Stimulated activated CD8-positive, alpha-beta memory T cell treated with anti-CD3 and anti-CD28 coated beads, Interleukin-15, amount 100 ng/mL, for 24 hours (primary cell): ENCODE measurements around the gene SCLY.

Experiments used
- DNase-seq: peaks from one replicate; pipeline ENCODE4 v3.0.0-alpha.2; 2020; ENCODE audit warnings: low read depth

Gene SCLY

GRCh38 chr2:238097988-238098871 lies 37.4 kb downstream of the SCLY start:
- no peak for DNase-seq

GRCh38 chr2:238098901-238099713 lies 38.3 kb downstream of the SCLY start:
- no peak for DNase-seq

GRCh38 chr2:238099714-238100048 lies 38.9 kb downstream of the SCLY start:
- no peak for DNase-seq

- DNase-seq: no peak
These were observed 39.4 kb downstream of the SCLY start, which contains the start of gene ESPNL for GRCh38 chr2:238100049-238100820. TSS of gene ESPNL (plus strand) at chr2:238100340. CDS start at chr2:238100420, 80 bp downstream.

- DNase-seq: no peak
These were observed 40.3 kb downstream of the SCLY start for GRCh38 chr2:238100821-238101771.

- DNase-seq: no peak
These were observed 41.4 kb downstream of the SCLY start for GRCh38 chr2:238101891-238102841.

GRCh38 chr2:238102865-238103264 lies 42.1 kb downstream of the SCLY start:
- no peak for DNase-seq

- DNase-seq: no peak
These were observed 42.8 kb downstream of the SCLY start for GRCh38 chr2:238103465-238104225.

- DNase-seq: no peak
These were observed 43.5 kb downstream of the SCLY start for GRCh38 chr2:238104226-238104690.

- DNase-seq: no peak
These were observed 44.0 kb downstream of the SCLY start for GRCh38 chr2:238104691-238105371.

- DNase-seq: no peak
These were observed 44.9 kb downstream of the SCLY start for GRCh38 chr2:238105506-238106338.

- DNase-seq: no peak
These were observed 45.5 kb downstream of the SCLY start for GRCh38 chr2:238106339-238106697.

- DNase-seq: no peak
These were observed 46.1 kb downstream of the SCLY start for GRCh38 chr2:238106698-238107524.

- no peak for DNase-seq
These were observed 47.0 kb downstream of the SCLY start for GRCh38 chr2:238107525-238108422.

GRCh38 chr2:238108423-238109183 lies 47.8 kb downstream of the SCLY start:
- DNase-seq: no peak
